ENCODE data around the gene TFAP2D. TPM values are rescaled to one million over a fixed set of nuclear protein-coding genes. Genes with fewer than 3 reads are reported as not detected.
A peak's percentile ranks its signal among the peaks of the same experiment; 100 is the strongest.

TFAP2D gene
- not detected in 2 replicates for total RNA-seq (ENCODE audit: low replicate concordance)

- Histone ChIP-seq H3K9ac (no peak within 1 kb of the TSS), H4K20me1 (ENCODE audit: low read depth) (peaks cover 95% of the 10 kb centered on the region), H3K4me3 (peak within 1 kb of the TSS; percentile 43), H3K36me3 (no peaks in the 10 kb centered on the region), H3K4me2 (peak within 1 kb of the TSS; percentile 80), H2AFZ (replicated peaks) (no peak within 1 kb of the TSS), H3K4me1 (peaks cover 40% of the 10 kb centered on the region), H3K27me3 (peaks cover 100% of the 10 kb centered on the region), H3K79me2 (ENCODE audit: low read depth) (no peaks in the 10 kb centered on the region), H3K9me3 (ENCODE audit: low read depth) (no peaks in the 10 kb centered on the region), H3F3A (ENCODE audit: low read depth) (peaks cover 33% of the 10 kb centered on the region), H3K27ac (no peak within 1 kb of the TSS)
- H3K4me1 Mint-ChIP-seq = peaks cover 31% of the 10 kb centered on the region
- H3K27ac Mint-ChIP-seq = no peak within 1 kb of the TSS
- TF ChIP-seq, protein P1, sequence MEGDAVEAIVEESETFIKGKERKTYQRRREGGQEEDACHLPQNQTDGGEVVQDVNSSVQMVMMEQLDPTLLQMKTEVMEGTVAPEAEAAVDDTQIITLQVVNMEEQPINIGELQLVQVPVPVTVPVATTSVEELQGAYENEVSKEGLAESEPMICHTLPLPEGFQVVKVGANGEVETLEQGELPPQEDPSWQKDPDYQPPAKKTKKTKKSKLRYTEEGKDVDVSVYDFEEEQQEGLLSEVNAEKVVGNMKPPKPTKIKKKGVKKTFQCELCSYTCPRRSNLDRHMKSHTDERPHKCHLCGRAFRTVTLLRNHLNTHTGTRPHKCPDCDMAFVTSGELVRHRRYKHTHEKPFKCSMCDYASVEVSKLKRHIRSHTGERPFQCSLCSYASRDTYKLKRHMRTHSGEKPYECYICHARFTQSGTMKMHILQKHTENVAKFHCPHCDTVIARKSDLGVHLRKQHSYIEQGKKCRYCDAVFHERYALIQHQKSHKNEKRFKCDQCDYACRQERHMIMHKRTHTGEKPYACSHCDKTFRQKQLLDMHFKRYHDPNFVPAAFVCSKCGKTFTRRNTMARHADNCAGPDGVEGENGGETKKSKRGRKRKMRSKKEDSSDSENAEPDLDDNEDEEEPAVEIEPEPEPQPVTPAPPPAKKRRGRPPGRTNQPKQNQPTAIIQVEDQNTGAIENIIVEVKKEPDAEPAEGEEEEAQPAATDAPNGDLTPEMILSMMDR (IDR thresholded peaks at IDR 0.05) = no peak
- TF ChIP-seq EZH2 (IDR thresholded peaks at IDR 0.05) (no peak), EZH2phosphoT487 (IDR thresholded peaks at IDR 0.05) (no peak)
- peaks cover 93% of the 10 kb centered on the region for H3K27me3 Mint-ChIP-seq (ENCODE audit: insufficient read depth, low read depth)
- H3K36me3 Mint-ChIP-seq = no peaks in the 10 kb centered on the region
- peaks cover 5% of the 10 kb centered on the region for H3K9me3 Mint-ChIP-seq
- peak within 1 kb of the TSS; percentile 33 for H3K4me3 Mint-ChIP-seq
- no peak for DNase-seq (ENCODE audit: low spot score)
Measured at GRCh38 chr6:50713226-50713625, at the start of gene TFAP2D. TSS of gene TFAP2D (plus strand) at chr6:50713526. CDS start at chr6:50714056, 530 bp downstream.

GRCh38 chr6:50663806-50664205 lies 49.5 kb upstream of the TFAP2D start:
- H3K4me3 Mint-ChIP-seq = no peak overlapping the region
- H3K36me3 Mint-ChIP-seq = no peaks in the 10 kb centered on the region
- no peak for DNase-seq (ENCODE audit: low spot score)
- H3K9ac ChIP-seq = no peak overlapping the region
- H3K79me2 ChIP-seq (ENCODE audit: low read depth) = no peaks in the 10 kb centered on the region
- H3K9me3 Mint-ChIP-seq = no peaks in the 10 kb centered on the region
- no peaks in the 10 kb centered on the region for H3K9me3 ChIP-seq (ENCODE audit: low read depth)
- no peak overlapping the region for H3K4me2 ChIP-seq
- H3K27ac Mint-ChIP-seq = no peak overlapping the region
- H3K4me3 ChIP-seq = no peak overlapping the region
- no peaks in the 10 kb centered on the region for H3K36me3 ChIP-seq
- H3K27me3 ChIP-seq = peaks cover 6% of the 10 kb centered on the region
- no peaks in the 10 kb centered on the region for H3F3A ChIP-seq (ENCODE audit: low read depth)
- TF ChIP-seq, protein P1 (IDR thresholded peaks at IDR 0.05) = no peak
- TF ChIP-seq EZH2 (IDR thresholded peaks at IDR 0.05) = no peak
- TF ChIP-seq EZH2phosphoT487 (IDR thresholded peaks at IDR 0.05) = no peak
- no peak overlapping the region for H3K27ac ChIP-seq
- no peaks in the 10 kb centered on the region for H3K4me1 ChIP-seq
- H2AFZ ChIP-seq (replicated peaks) = no peak overlapping the region
- no peaks in the 10 kb centered on the region for H3K4me1 Mint-ChIP-seq
- no peaks in the 10 kb centered on the region for H3K27me3 Mint-ChIP-seq (ENCODE audit: insufficient read depth, low read depth)
- H4K20me1 ChIP-seq (ENCODE audit: low read depth) = no peaks in the 10 kb centered on the region

GRCh38 chr6:50666089-50666488 lies 47.2 kb upstream of the TFAP2D start:
- Histone ChIP-seq H3K36me3 (no peaks in the 10 kb centered on the region), H3K9ac (no peak overlapping the region), H3F3A (ENCODE audit: low read depth) (no peaks in the 10 kb centered on the region), H3K4me2 (no peak overlapping the region), H3K79me2 (ENCODE audit: low read depth) (no peaks in the 10 kb centered on the region), H3K4me1 (no peaks in the 10 kb centered on the region), H4K20me1 (ENCODE audit: low read depth) (no peaks in the 10 kb centered on the region), H3K9me3 (ENCODE audit: low read depth) (no peaks in the 10 kb centered on the region), H3K4me3 (no peak overlapping the region), H3K27ac (no peak overlapping the region), H3K27me3 (peaks cover 9% of the 10 kb centered on the region), H2AFZ (replicated peaks) (no peak overlapping the region)
- H3K27ac Mint-ChIP-seq = no peak overlapping the region
- no peaks in the 10 kb centered on the region for H3K36me3 Mint-ChIP-seq
- no peaks in the 10 kb centered on the region for H3K9me3 Mint-ChIP-seq
- H3K27me3 Mint-ChIP-seq (ENCODE audit: insufficient read depth, low read depth) = no peaks in the 10 kb centered on the region
- no peak overlapping the region for H3K4me3 Mint-ChIP-seq
- TF ChIP-seq, protein P1 (IDR thresholded peaks at IDR 0.05) = no peak
- no peak for TF ChIP-seq EZH2phosphoT487 (IDR thresholded peaks at IDR 0.05)
- TF ChIP-seq EZH2 (IDR thresholded peaks at IDR 0.05) = no peak
- H3K4me1 Mint-ChIP-seq = no peaks in the 10 kb centered on the region
- DNase-seq (ENCODE audit: low spot score) = no peak

Data from neural progenitor cell (in vitro differentiated cells).